Lung (tissue), 12 donors: ENCODE measurements around the gene RAB8B. TPM values are rescaled to one million over a fixed set of nuclear protein-coding genes. Genes with fewer than 3 reads are reported as not detected.

Source experiments
- ATAC-seq: fragments of 200-7000 bp; cut with Tn5 transposase; one replicate; pipeline ENCODE4 v1.9.1; 2020; ENCODE audit warnings: moderate number of reproducible peaks; ENCODE audit not compliant: insufficient read depth, low FRiP score
- DNase-seq, 3 donors: peaks; one replicate each; pipeline ENCODE4 v3.0.0-alpha.2; 2013 to 2017
- H3K27ac ChIP-seq, 2 donors: one replicate each; pipeline ENCODE4 v1.5.1; 2013; ENCODE audit warnings: mild to moderate bottlenecking in 2 of 2, moderate library complexity in 2 of 2, control low read depth in 1 of 2, inconsistent platforms in 1 of 2, low read depth in 1 of 2, low read length in 1 of 2
- H3K27me3 ChIP-seq, 3 donors: one replicate each; pipeline ENCODE4 v1.5.1; 2013; ENCODE audit warnings: low read length in 2 of 3; ENCODE audit not compliant: control insufficient read depth in 3 of 3, insufficient read depth in 3 of 3
- H3K36me3 ChIP-seq, 4 donors: one replicate each; pipeline ENCODE4 v1.5.1; 2013; ENCODE audit warnings: low read length in 4 of 4, mild to moderate bottlenecking in 1 of 4, moderate library complexity in 1 of 4; ENCODE audit not compliant: control insufficient read depth in 4 of 4, insufficient read depth in 4 of 4
- H3K4me1 ChIP-seq, 5 donors: one replicate each; pipeline ENCODE4 v1.5.1; 2013; ENCODE audit warnings: low read length in 5 of 5, mild to moderate bottlenecking in 2 of 5, moderate library complexity in 1 of 5; ENCODE audit not compliant: control insufficient read depth in 5 of 5, insufficient read depth in 5 of 5
- H3K4me3 ChIP-seq: one replicate; pipeline ENCODE4 v1.5.1; 2013; ENCODE audit warnings: mild to moderate bottlenecking, control low read depth, moderate library complexity
- H3K9ac ChIP-seq, 2 donors: one replicate each; pipeline ENCODE4 v1.5.1; 2013; ENCODE audit warnings: low read length in 2 of 2, control low read depth in 1 of 2; ENCODE audit not compliant: insufficient read depth in 1 of 2
- H3K9me3 ChIP-seq, 4 donors: one replicate each; pipeline ENCODE4 v1.5.1; 2013; ENCODE audit warnings: low read length in 3 of 4, mild to moderate bottlenecking in 1 of 4, moderate library complexity in 1 of 4; ENCODE audit not compliant: control insufficient read depth in 4 of 4, insufficient read depth in 3 of 4
- CTCF ChIP-seq: IDR thresholded peaks from 2 replicates; pipeline ENCODE4 v1.5.1; 2012; ENCODE audit warnings: mild to moderate bottlenecking; ENCODE audit errors: control extremely low read depth, extremely low read depth
- WGBS, 2 donors: extraction: QIAGEN DNeasy Blood & Tissue Kit; methylation state at CpG; one replicate each; pipeline ENCODE4 v1.1.7; 2013; 5-methylcytosine and 5-hydroxymethylcytosine counted together
- polyA plus RNA-seq, 2 donors: library from polyadenylated mRNA; stranded (reverse); fragments of 200-250 nt; gene quantifications; one replicate each; pipeline ENCODE4 v1.2.1, GENCODE V29; 2013
- total RNA-seq, 2 donors: library from RNA; depleted of rRNA in 1 of 2; stranded (reverse); fragments of >200 nt in 1 of 2; gene quantifications; one replicate each; pipeline ENCODE4 v1.2.1, GENCODE V29; 2014 to 2021
- donor health status: control.
- donor health status: control.
- donor health status: Bipolar disorder and iron deficiency.
- donor health status: healthy.
- donor health status: DM: yes; HTN: yes; CAD: no.

The RAB8B gene
- total and polyA plus RNA-seq, 4 donors = 10.0 to 88.9 (median 35.7) TPM

DNA sequence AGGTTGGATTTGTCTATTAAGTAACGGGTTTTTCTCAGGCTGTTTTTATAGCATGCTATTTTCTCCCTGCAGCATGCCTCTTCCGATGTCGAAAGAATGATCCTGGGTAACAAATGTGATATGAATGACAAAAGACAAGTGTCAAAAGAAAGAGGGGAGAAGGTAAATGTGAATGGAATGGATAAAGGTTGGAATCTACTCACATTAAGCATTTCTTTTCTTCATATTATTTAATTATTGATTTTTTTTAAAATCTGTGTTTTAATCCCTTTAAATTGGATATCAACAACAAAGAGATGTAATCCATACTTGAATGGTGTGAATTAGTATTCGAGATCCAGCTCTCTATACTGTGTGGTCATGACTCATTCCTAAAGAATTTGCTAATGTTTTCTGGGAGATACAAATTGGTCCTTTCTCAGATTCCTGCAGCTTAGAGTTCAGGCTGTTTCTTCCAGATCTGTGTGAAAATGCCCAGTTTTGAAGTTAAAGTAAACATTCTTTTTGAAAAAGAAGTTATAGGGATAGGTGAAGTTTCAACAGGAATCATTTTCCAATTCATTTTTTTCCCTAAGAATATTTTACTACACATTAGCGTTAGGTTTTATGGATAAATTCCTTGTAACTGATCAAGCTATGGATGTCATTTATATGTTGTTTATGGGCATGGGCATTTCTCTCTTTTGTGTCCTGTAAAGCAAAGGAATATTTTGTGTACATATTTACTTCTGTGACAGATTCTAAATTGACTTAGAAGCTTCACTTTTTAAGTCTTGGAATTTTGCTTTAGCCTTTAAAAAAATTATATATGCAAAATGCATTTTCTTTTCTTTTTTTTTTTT lies 67.2 kb downstream of the RAB8B start:
- no peak for ATAC-seq
- WGBS, 2 donors = 67 to 82% methylated on average over 5 of the region's 5 CpGs
- peaks cover 0 to 11% (median 6%) of the 10 kb centered on the region in 5 donors for H3K4me1 ChIP-seq
- peak in 2 of 3 donors; percentile 62 to 65 for DNase-seq
- H3K9ac ChIP-seq = no peak overlapping the region
- no peak for TF ChIP-seq CTCF
- H3K27me3 ChIP-seq = no peaks in the 10 kb centered on the region
- no peaks in the 10 kb centered on the region for H3K9me3 ChIP-seq
- no peak overlapping the region for H3K27ac ChIP-seq
- H3K4me3 ChIP-seq = no peak overlapping the region
- peaks cover 0 to 13% (median 10%) of the 10 kb centered on the region in 4 donors for H3K36me3 ChIP-seq

DNA sequence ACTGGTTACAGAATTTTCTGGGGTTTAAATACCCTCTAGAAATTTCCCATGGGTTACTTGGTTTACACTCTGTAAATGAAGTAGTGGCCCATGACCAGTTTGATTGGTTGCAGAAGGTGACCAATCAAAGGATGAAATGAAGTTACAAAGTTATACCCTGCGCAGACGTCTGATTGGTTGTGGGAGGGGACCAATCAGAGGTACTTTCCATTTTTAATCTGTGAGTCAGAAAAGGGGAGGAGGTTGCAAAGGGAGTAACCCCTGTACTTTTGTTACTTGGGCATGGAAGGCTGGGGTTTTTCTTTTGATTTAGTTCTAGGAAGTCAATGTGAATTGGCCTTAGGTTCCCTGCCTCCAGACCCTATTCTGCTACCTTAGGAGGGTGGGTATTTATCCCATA lies 69.3 kb downstream of the RAB8B start:
- TF ChIP-seq CTCF = no peak
- H3K4me3 ChIP-seq = no peak overlapping the region
- H3K36me3 ChIP-seq = peaks cover 4 to 20% (median 11%) of the 10 kb centered on the region in 4 donors
- WGBS, 2 donors = 96% methylated on average over 2 of the region's 2 CpGs
- DNase-seq = no peak
- H3K9ac ChIP-seq = no peak overlapping the region
- H3K27ac ChIP-seq = no peak overlapping the region
- H3K9me3 ChIP-seq = peaks cover 0 to 2% (median 0%) of the 10 kb centered on the region in 4 donors
- no peaks in the 10 kb centered on the region for H3K27me3 ChIP-seq
- ATAC-seq = no peak
- H3K4me1 ChIP-seq = peaks cover 0 to 11% (median 6%) of the 10 kb centered on the region in 5 donors

- Histone ChIP-seq H3K4me3 (no peak overlapping the region), H3K9ac (no peak overlapping the region), H3K4me1 (peaks cover 0 to 11% (median 6%) of the 10 kb centered on the region in 5 donors), H3K36me3 (peaks cover 9 to 23% (median 11%) of the 10 kb centered on the region in 4 donors), H3K27ac (no peak overlapping the region), H3K27me3 (no peaks in the 10 kb centered on the region), H3K9me3 (peaks cover 0 to 2% (median 0%) of the 10 kb centered on the region in 4 donors)
- peak in 1 of 3 donors; percentile 41 for DNase-seq
- 55 to 64% methylated on average over 5 of the region's 5 CpGs for WGBS, 2 donors
- TF ChIP-seq CTCF = no peak
- no peak for ATAC-seq
These were observed 71.4 kb downstream of the RAB8B start for GRCh38 chr15:63260791-63261190.
